GM23338 (cell line): ENCODE measurements around the gene GTF3C1. TPM values are rescaled to one million over a fixed set of nuclear protein-coding genes. Genes with fewer than 3 reads are reported as not detected.

Experiments
- ATAC-seq: fragments of 200-7000 bp; cut with Tn5 transposase; 3 replicates; pipeline ENCODE4 v1.9.1; 2020
- DNase-seq: peaks from one replicate; pipeline ENCODE4 v3.0.0-alpha.2; 2015; ENCODE audit warnings: low spot score
- H2AFZ ChIP-seq: fragments of 200-600 bp; sonication (generic); 2 replicates; pipeline ENCODE4 v1.8.0; 2016; ENCODE audit warnings: antibody characterized with exemption, mild to moderate bottlenecking, moderate library complexity
- H3F3A ChIP-seq: fragments of 200-600 bp; sonication (generic); replicated peaks from 2 replicates; pipeline ENCODE4 v1.8.0; 2017; ENCODE audit warnings: antibody characterized with exemption, mixed run types, low read depth
- H3K27ac ChIP-seq: fragments of 200-600 bp; sonication (generic); 2 replicates; pipeline ENCODE4 v1.6.1; 2016; ENCODE audit warnings: low read depth
- H3K27me3 ChIP-seq: fragments of 200-600 bp; sonication (generic); 2 replicates; pipeline ENCODE4 v1.8.0; 2016; ENCODE audit warnings: mild to moderate bottlenecking, mixed run types, moderate library complexity; ENCODE audit not compliant: insufficient read depth
- H3K36me3 ChIP-seq: fragments of 200-600 bp; sonication (generic); 2 replicates; pipeline ENCODE4 v1.8.0; 2016; ENCODE audit warnings: mild to moderate bottlenecking; ENCODE audit not compliant: insufficient read depth
- H3K4me1 ChIP-seq: fragments of 200-600 bp; sonication (generic); 2 replicates; pipeline ENCODE4 v1.8.0; 2016; ENCODE audit warnings: mild to moderate bottlenecking, moderate library complexity; ENCODE audit not compliant: insufficient read depth
- H3K4me2 ChIP-seq: fragments of 200-600 bp; sonication (generic); 2 replicates; pipeline ENCODE4 v1.7.1; 2017; ENCODE audit warnings: mixed run types
- H3K4me3 ChIP-seq: fragments of 200-600 bp; sonication (generic); 2 replicates; pipeline ENCODE4 v1.6.1; 2016; ENCODE audit warnings: mixed run types
- H3K79me2 ChIP-seq: fragments of 200-600 bp; sonication (generic); replicated peaks from 2 replicates; pipeline ENCODE4 v1.8.0; 2017; ENCODE audit warnings: mild to moderate bottlenecking; ENCODE audit not compliant: insufficient read depth
- H3K9me2 ChIP-seq: fragments of 200-600 bp; sonication (generic); 2 replicates; pipeline ENCODE4 v1.8.0; 2017; ENCODE audit not compliant: insufficient read depth
- H4K20me1 ChIP-seq: fragments of 200-600 bp; sonication (generic); replicated peaks from 2 replicates; pipeline ENCODE4 v1.8.0; 2017; ENCODE audit warnings: mild to moderate bottlenecking; ENCODE audit not compliant: insufficient read depth
- H3K27ac Mint-ChIP-seq: 2 replicates; pipeline ENCODE4 v1.8.0; 2020; ENCODE audit warnings: inconsistent platforms, mild to moderate bottlenecking, moderate library complexity, mixed read lengths
- H3K27me3 Mint-ChIP-seq: 3 replicates; pipeline ENCODE4 v1.8.0; 2022; ENCODE audit warnings: low read depth, mild to moderate bottlenecking, moderate library complexity, mixed read lengths, inconsistent platforms; ENCODE audit not compliant: insufficient read depth, poor library complexity
- H3K36me3 Mint-ChIP-seq: 3 replicates; pipeline ENCODE4 v1.8.0; 2021; ENCODE audit warnings: low read depth, mild to moderate bottlenecking, inconsistent platforms, moderate library complexity, mixed read lengths
- H3K4me1 Mint-ChIP-seq: 3 replicates; pipeline ENCODE4 v1.8.0; 2020; ENCODE audit warnings: mild to moderate bottlenecking, inconsistent platforms, mixed read lengths
- H3K4me3 Mint-ChIP-seq: 3 replicates; pipeline ENCODE4 v1.8.0; 2021; ENCODE audit warnings: moderate library complexity, mild to moderate bottlenecking, inconsistent platforms, mixed read lengths
- H3K9me3 Mint-ChIP-seq: 3 replicates; pipeline ENCODE4 v1.8.0; 2020; ENCODE audit warnings: moderate library complexity, mild to moderate bottlenecking, inconsistent platforms, mixed read lengths
- CREB1 ChIP-seq: fragments of 250-450 bp; sonication (Bioruptor Pico); IDR thresholded peaks from 2 replicates; pipeline ENCODE4 v1.5.0; 2020; ENCODE audit warnings: low read depth, mild to moderate bottlenecking, moderate library complexity
- EZH2phosphoT487 ChIP-seq: fragments of 200-600 bp; sonication (generic); IDR thresholded peaks from one replicate; pipeline ENCODE4 v1.8.1; 2018; ENCODE audit warnings: antibody characterized with exemption; ENCODE audit not compliant: unreplicated experiment
- POLR2AphosphoS5 ChIP-seq: IDR thresholded peaks from 2 replicates; pipeline ENCODE4 v1.6.1; 2016; ENCODE audit warnings: antibody characterized with exemption, low read depth
- STAT1 ChIP-seq: IDR thresholded peaks from one replicate; pipeline ENCODE4 v1.6.1; 2016; ENCODE audit warnings: antibody characterized with exemption; ENCODE audit not compliant: unreplicated experiment
- ZNF114 ChIP-seq: fragments of 250-450 bp; sonication (Bioruptor Pico); IDR thresholded peaks from 2 replicates; pipeline ENCODE4 v1.5.0; 2020; ENCODE audit warnings: mild to moderate bottlenecking, moderate library complexity
- polyA plus RNA-seq: library from polyadenylated mRNA; unstranded; fragments of >200 nt; fragmentation: Nextera tagmentation; extraction: Ambion mirVana; gene quantifications from 2 replicates; pipeline ENCODE4 v1.2.1, GENCODE V29; 2016
- total RNA-seq: library from RNA; depleted of rRNA; stranded (reverse); fragments of >200 nt; shearing (Covaris generic); gene quantifications from 2 replicates; pipeline ENCODE4 v1.2.3, GENCODE V29; 2014
- TF ChIP-seq, protein P1 (sequence below): fragments of 250-450 bp; sonication (Bioruptor Pico); IDR thresholded peaks from 2 replicates; pipeline ENCODE4 v1.5.0; 2020; ENCODE audit warnings: mild to moderate bottlenecking, moderate library complexity
- TF ChIP-seq, protein P2 (sequence below): IDR thresholded peaks from 2 replicates; pipeline ENCODE4 v1.6.1; 2016; ENCODE audit warnings: antibody characterized with exemption

Gene GTF3C1
- total and polyA plus RNA-seq, 2 experiments from 2014 or later = 78.5 to 138 TPM

DNA sequence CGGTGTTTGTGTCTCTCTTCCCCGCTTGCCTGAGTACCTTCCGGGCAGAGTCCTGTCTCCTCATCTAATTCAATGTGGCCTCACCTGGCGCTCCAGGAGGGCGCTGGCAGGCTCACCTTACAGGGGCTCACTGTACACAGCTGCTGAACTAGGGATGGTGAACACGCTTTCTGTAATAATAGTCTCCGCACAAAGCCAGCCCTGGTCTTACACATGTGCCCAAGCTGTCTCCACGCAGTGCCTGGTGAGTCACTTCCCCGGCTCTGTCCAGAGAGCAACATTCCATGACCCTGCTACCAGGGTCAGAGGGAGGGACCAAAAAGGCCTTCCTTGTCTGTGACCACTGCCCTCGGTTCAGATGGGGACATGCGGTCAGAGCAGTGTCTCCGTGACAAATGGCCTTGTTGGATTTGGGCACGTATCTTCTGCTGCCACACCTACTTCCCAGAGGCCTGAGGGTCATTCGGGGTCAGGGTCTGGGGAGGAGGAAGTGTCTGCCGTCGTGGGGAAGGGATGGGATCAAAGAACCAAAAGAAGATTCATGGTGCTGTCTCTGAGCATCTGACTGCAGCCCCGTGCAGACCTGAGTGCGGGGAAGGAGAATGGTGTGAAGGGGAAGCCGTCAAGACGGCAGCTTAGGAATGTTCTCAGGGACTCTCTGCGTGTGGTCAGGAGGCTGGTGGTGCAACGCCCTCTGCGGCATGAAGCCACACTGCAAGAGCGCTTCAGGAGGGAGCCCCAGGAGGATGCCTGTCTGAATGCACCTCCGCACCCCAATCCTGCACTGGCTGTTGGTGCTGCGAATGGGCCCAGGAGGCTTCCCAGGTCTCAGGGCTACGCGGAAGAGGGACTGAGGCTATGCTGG lies 78.9 kb downstream of the GTF3C1 start (continued):
- TF ChIP-seq, protein P1, sequence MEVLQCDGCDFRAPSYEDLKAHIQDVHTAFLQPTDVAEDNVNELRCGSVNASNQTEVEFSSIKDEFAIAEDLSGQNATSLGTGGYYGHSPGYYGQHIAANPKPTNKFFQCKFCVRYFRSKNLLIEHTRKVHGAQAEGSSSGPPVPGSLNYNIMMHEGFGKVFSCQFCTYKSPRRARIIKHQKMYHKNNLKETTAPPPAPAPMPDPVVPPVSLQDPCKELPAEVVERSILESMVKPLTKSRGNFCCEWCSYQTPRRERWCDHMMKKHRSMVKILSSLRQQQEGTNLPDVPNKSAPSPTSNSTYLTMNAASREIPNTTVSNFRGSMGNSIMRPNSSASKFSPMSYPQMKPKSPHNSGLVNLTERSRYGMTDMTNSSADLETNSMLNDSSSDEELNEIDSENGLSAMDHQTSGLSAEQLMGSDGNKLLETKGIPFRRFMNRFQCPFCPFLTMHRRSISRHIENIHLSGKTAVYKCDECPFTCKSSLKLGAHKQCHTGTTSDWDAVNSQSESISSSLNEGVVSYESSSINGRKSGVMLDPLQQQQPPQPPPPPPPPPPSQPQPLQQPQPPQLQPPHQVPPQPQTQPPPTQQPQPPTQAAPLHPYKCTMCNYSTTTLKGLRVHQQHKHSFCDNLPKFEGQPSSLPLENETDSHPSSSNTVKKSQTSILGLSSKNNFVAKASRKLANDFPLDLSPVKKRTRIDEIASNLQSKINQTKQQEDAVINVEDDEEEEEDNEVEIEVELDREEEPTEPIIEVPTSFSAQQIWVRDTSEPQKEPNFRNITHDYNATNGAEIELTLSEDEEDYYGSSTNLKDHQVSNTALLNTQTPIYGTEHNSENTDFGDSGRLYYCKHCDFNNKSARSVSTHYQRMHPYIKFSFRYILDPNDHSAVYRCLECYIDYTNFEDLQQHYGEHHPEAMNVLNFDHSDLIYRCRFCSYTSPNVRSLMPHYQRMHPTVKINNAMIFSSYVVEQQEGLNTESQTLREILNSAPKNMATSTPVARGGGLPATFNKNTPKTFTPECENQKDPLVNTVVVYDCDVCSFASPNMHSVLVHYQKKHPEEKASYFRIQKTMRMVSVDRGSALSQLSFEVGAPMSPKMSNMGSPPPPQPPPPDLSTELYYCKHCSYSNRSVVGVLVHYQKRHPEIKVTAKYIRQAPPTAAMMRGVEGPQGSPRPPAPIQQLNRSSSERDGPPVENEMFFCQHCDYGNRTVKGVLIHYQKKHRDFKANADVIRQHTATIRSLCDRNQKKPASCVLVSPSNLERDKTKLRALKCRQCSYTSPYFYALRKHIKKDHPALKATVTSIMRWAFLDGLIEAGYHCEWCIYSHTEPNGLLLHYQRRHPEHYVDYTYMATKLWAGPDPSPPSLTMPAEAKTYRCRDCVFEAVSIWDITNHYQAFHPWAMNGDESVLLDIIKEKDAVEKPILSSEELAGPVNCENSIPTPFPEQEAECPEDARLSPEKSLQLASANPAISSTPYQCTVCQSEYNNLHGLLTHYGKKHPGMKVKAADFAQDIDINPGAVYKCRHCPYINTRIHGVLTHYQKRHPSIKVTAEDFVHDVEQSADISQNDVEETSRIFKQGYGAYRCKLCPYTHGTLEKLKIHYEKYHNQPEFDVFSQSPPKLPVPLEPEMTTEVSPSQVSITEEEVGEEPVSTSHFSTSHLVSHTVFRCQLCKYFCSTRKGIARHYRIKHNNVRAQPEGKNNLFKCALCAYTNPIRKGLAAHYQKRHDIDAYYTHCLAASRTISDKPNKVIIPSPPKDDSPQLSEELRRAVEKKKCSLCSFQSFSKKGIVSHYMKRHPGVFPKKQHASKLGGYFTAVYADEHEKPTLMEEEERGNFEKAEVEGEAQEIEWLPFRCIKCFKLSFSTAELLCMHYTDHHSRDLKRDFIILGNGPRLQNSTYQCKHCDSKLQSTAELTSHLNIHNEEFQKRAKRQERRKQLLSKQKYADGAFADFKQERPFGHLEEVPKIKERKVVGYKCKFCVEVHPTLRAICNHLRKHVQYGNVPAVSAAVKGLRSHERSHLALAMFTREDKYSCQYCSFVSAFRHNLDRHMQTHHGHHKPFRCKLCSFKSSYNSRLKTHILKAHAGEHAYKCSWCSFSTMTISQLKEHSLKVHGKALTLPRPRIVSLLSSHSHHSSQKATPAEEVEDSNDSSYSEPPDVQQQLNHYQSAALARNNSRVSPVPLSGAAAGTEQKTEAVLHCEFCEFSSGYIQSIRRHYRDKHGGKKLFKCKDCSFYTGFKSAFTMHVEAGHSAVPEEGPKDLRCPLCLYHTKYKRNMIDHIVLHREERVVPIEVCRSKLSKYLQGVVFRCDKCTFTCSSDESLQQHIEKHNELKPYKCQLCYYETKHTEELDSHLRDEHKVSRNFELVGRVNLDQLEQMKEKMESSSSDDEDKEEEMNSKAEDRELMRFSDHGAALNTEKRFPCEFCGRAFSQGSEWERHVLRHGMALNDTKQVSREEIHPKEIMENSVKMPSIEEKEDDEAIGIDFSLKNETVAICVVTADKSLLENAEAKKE (CRISPR knock-in tag) = no peak
- TF ChIP-seq CREB1 (CRISPR knock-in tag) (no peak), POLR2AphosphoS5 (no peak), ZNF114 (no peak), EZH2phosphoT487 (no peak)

DNA sequence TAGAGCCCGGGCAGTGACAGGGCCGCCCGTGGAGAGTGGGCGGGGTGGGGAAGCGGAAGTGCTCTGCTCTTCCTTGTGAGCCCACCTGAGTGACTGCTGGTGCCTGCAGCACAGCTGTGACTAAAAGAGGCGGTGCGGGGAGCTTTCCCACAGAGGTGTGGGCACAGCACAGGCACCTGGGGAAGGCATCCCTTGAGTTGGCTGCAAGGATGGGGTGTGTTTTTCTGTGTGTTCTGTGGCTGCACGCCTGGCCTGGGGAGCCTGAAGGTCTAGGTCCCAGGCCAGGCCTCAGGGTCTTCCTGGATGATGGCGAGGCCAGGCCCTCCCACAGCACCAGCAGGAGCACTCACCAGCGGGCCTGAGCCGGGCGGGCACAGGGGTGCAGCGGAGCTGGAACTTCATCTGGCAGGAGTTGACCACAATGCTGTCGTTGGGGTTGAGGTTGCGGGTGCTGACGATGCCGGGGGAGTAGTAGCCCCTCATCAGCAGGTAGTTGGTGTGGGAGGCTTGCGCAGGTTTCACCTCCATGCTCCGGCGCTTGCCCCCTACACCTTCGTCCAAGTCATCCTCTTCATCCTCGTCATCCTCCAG lies 80.7 kb downstream of the GTF3C1 start:
- peaks cover 27% of the 10 kb centered on the region; the same call in 1 of the 2 replicates for H3K36me3 ChIP-seq
- Mint-ChIP-seq H3K9me3 (no peaks in the 10 kb centered on the region), H3K27ac (no peak overlapping the region), H3K27me3 (peaks cover 9% of the 10 kb centered on the region), H3K4me1 (no peaks in the 10 kb centered on the region), H3K4me3 (no peak overlapping the region), H3K36me3 (peaks cover 83% of the 10 kb centered on the region)
- no peaks in the 10 kb centered on the region for H3K4me1 ChIP-seq
- no peaks in the 10 kb centered on the region for H3K79me2 ChIP-seq
- H2AFZ ChIP-seq = no peak overlapping the region
- no peaks in the 10 kb centered on the region for H3K27me3 ChIP-seq
- DNase-seq (no peak), ATAC-seq (no peak)
- H3K4me3 ChIP-seq = no peak overlapping the region
- no peaks in the 10 kb centered on the region for H3F3A ChIP-seq
- H3K27ac ChIP-seq = no peak overlapping the region
- H4K20me1 ChIP-seq = peaks cover 8% of the 10 kb centered on the region; the same call in 1 of the 2 replicates
- H3K4me2 ChIP-seq = no peak overlapping the region
- H3K9me2 ChIP-seq = no peaks in the 10 kb centered on the region
- no peak for TF ChIP-seq STAT1
- TF ChIP-seq, protein P2, sequence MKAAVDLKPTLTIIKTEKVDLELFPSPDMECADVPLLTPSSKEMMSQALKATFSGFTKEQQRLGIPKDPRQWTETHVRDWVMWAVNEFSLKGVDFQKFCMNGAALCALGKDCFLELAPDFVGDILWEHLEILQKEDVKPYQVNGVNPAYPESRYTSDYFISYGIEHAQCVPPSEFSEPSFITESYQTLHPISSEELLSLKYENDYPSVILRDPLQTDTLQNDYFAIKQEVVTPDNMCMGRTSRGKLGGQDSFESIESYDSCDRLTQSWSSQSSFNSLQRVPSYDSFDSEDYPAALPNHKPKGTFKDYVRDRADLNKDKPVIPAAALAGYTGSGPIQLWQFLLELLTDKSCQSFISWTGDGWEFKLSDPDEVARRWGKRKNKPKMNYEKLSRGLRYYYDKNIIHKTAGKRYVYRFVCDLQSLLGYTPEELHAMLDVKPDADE = no peak
- TF ChIP-seq, protein P1 (CRISPR knock-in tag) = no peak
